Fibroblast of peridontal ligament (primary cell): Measurements from ENCODE around the gene UIMC1.
"Not testable (repeated sequence)": the region's sequence is repeated elsewhere in the genome, so short reads cannot be mapped to it uniquely, and the experiment has no call there.

Source experiments
- DNase-seq: peaks from one replicate; pipeline ENCODE4 v3.0.0-alpha.2; 2010; ENCODE audit errors: extremely low read depth

Gene UIMC1

DNA sequence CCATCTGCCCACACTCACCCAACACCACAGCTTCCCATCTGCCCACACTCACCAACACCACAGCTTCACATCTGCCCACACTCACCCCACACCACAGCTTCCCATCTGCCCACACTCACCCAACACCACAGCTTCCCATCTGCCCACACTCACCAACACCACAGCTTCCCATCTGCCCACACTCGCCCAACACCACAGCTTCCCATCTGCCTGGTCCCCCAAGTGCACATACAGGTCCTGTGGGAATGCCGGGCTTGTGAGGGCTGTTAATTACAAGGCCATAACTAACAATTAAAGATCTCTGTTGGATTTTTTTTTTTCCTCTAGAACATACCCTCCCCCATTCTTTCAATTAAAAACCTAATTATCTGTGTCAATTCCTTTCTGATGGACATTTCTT, 133.6 kb downstream of the UIMC1 start:
- DNase-seq, result not testable (repeated sequence)

DNA sequence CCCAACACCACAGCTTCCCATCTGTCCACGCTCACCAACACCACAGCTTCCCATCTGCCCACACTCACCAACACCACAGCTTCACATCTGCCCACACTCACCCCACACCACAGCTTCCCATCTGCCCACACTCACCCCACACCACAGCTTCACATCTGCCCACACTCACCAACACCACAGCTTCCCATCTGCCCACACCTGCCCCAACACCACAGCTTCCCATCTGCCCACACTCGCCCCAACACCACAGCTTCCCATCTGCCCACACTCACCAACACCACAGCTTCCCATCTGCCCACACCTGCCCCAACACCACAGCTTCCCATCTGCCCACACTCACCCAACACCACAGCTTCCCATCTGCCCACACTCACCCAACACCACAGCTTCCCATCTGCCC, 134.0 kb downstream of the UIMC1 start:
- DNase-seq, result not testable (repeated sequence)

DNA sequence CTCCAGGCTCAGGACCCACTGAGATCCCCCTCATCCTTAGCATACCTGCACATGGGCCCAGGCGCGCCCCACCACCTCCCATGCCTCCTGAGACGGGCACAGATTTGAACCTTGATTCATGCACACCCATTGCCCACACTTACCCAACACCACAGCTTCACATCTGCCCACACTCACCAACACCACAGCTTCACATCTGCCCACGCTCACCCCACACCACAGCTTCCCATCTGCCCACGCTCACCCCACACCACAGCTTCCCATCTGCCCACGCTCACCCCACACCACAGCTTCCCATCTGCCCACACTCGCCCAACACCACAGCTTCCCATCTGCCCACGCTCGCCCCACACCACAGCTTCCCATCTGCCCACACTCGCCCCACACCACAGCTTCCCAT, 135.9 kb downstream of the UIMC1 start:
- DNase-seq, result not testable (repeated sequence)

DNA sequence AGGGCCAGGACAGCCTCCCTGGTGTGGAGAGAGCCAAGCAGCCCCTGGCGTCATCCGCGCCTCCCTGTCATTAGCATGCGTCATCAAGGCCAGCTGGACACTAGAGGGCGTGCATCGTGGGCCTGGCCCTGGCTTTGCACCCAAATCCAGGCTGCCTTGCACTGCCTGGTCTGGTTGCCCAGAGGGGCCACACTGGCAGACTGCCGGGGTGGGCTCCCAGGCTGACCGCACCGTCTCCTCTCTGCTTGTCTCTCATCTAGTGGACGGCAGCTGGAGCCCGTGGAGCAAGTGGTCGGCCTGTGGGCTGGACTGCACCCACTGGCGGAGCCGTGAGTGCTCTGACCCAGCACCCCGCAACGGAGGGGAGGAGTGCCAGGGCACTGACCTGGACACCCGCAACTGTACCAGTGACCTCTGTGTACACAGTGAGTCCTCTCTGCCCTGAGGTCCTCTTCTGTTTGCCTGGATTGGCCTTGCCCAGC, 136.4 kb downstream of the UIMC1 start:
- peak; percentile 14 for DNase-seq

DNA sequence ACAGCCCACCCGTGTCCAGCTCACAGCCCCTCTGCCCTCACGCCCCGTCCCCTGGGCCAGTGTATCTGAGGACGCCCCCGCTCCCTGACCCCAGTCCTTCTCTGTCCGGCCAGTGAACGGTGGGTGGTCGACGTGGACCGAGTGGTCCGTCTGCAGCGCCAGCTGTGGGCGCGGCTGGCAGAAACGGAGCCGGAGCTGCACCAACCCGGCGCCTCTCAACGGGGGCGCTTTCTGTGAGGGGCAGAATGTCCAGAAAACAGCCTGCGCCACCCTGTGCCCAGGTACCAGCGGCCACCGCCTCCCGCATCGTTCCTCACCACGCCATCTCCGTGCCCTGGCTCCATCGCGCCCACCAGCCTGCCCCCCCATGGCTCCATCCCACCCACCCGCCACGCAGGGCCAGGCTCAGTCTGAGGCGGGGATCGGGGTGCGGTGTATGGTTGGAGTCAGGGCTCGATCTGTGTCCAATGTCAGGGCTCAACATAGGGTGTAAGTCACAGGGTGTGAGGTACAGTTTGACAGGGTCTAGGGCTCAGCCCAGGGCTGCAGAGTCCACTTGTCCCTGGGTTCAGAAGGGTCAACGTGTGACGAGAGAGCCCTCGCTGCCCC, 137.0 kb downstream of the UIMC1 start:
- no peak for DNase-seq

- no peak for DNase-seq
Measured at GRCh38 chr5:176868731-176869130, 137.8 kb downstream of the UIMC1 start.

DNA sequence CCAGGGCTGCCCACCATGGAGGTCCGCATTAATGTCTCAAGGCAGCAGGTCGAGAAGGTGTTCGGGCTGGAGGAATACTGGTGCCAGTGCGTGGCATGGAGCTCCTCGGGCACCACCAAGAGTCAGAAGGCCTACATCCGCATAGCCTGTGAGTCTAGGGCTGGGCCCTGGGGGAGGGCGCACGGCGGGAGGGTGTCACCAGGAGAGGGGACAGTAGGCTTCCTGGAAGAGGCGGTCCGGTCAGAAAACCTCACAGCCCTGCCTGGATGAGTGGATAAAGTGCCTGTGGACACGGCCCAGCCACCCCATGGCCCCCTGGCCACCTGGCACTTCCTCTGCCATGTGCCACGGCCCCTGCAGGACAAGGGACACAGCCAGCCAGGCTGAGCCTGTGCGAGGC, 138.5 kb downstream of the UIMC1 start:
- no peak for DNase-seq

DNA sequence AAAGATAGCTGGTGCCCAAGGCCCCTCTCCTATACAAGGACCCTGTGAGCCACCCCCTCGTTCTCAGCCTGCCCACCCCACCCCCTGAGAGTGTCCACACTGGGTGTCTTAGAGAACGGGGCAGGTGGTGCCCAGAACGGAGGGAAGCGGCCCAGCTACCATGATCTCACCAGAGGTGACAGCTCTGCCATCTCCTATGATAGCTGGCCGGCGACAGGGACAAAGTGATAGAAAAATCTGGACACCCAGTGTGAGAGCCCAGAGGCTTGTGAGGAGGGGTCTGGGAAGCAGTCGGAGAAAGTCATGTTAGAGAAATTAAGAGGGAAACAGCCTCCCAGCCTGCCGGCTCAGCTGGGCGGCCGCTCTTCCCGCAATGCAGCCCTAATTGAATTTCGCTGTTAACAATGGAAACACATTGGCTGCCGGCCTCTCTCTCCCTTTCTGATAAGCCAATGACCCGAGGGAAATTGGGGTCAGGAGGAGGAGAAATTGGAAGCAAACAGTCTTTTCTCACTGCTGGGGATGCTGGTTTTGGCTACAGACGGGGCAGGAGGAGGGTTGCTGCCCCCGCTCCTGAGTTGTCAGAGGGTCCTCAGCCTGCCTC, 139.8 kb downstream of the UIMC1 start:
- DNase-seq, result no peak

- DNase-seq, result no peak
Measured at GRCh38 chr5:176865964-176866363, 140.6 kb downstream of the UIMC1 start.

GRCh38 chr5:176864755-176865154, 141.8 kb downstream of the UIMC1 start:
- DNase-seq, result no peak

GRCh38 chr5:176863765-176864098, 142.8 kb downstream of the UIMC1 start:
- no peak for DNase-seq

DNA sequence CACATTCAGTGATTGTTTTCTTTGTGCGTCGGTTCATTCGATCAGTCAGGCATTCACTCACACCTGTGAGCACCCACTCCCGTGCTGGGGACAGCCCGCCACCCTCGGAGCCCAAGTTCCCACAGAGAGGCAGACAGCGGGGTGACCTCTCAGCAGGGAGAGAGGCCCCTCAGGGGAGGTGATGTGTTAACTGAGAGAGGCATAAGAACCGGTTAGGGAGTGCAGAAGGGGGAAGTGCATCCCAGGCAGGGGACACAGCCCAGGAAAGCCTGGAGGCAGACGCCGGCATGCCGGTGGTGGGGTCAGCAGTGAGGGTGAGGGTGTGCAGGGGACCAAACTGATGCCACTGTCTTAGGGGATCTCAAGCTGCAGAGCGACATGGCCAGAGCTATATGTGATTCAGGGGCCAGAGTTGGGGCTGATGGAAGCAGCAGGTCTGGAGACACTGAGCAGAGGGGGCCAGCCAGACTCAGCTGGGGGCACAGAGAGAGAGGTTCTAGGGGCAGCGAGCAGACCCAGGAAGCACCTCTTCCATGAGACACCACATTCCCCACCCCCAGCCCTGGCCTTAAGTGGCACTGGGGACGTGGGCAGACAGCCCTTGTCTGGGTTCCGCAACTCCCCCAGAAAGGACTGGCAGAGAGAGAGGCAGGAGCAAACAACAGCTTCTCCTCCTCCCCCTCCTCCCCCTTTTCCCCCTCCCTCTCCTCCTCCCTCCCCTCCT, 143.4 kb downstream of the UIMC1 start:
- DNase-seq, result no peak

DNA sequence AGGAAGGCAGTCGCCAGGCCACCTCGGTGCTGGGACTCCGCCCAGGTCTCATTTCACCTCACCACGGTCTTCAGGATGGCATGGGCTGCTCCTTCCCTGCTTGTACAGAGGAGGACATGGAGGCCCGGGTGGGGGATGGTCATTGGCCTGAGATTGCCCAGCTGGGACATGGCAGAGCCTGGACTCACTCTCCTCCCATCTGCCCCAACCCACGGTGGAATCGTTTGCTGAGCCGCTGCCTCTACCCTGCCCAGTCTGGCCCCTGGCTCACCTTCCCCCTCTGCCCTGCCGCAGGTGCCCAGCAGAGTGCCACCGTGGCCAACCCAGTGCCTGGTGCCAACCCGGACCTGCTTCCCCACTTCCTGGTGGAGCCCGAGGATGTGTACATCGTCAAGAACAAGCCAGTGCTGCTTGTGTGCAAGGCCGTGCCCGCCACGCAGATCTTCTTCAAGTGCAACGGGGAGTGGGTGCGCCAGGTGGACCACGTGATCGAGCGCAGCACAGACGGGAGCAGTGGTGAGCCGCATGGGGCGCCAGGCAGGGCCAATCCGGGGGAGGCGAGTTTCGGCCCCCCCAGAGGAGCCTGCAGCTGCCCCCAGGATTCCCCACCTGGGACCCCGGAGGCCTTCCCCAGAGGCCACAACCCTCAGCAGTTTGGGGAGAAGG, 144.1 kb downstream of the UIMC1 start:
- no peak for DNase-seq

GRCh38 chr5:176861276-176861675, 145.3 kb downstream of the UIMC1 start:
- no peak for DNase-seq

DNA sequence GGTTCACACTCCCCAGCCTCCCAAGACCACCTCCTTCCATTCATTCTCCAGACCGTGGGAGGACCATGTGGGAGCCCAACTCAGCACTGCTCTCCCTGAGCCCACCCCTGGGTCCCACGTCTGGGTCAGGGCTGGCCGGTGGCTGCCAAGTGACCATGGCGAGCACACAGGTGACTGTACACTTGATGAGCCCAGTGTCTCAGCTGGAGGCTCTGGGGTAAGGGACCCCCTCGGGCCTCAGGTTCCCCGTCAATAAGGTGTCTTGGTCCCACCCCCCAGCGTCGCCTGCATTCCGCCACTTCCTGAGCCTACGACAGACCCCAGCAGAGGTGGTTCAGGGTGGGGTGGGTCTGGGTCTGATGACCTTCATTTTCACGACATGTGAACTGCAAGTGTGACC, 146.2 kb downstream of the UIMC1 start:
- no peak for DNase-seq

DNA sequence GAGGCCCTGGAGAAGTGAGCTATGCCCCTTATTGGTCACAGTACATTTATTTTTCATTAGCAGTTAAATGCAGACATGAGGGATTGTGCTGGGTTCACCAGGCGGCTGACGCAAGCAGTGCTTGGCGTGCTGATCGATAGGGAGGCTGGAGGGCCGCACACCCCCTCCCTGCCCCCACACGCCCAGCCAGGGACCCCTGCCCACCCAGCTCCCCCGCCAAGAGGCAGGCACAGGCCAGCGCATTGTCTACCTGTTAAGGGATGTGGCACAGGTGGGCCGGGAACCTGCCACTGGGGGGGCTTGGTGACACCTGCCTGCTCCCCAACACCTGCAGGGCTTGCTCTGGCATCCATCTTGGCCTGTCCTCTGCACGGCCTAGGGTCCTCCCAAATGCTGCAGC, 146.7 kb downstream of the UIMC1 start:
- DNase-seq, result no peak

- DNase-seq, result no peak
Measured at GRCh38 chr5:176857894-176858273, 148.7 kb downstream of the UIMC1 start.

DNA sequence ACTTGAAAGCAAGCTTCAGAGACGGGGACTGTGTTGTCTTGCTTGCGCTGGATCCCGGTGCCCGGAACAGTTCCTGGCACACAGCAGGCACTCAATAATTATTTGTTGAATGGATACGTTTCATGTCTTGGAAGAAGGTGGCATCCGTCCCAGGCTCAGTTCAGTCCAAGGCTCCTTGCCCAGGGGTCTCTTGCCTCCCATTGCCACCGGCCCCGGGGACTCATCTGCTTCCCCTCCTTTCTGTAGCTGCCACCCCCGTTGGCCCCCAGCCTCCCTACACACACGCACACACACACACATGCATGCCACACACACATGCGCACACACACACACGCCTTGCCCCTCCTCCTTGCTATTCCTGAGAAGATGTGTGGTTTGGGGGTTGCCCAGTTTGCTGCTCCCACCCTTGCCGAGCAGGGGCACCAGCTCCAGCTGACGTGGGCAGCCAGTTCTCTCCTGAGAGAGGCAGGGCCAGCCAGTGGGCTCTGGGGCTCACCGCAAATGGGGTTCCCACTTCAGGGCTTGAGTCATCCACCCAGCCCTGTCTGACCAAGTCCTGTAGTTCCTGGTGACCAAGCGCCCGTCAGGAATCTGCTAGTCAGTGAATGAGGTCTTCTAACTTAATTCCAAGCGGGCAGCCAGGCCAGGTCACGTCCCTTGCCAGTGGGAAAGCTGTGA, 149.2 kb downstream of the UIMC1 start:
- DNase-seq, result no peak

- DNase-seq, result no peak
Measured at GRCh38 chr5:176856746-176857145, 149.8 kb downstream of the UIMC1 start.

GRCh38 chr5:176855598-176855997, 151.0 kb downstream of the UIMC1 start:
- no peak for DNase-seq
